ENCODE measurements around the gene HBM.
"Not testable (repeated sequence)": the region's sequence is repeated elsewhere in the genome, so short reads cannot be mapped to it uniquely, and the experiment has no call there.

The HBM gene

DNA sequence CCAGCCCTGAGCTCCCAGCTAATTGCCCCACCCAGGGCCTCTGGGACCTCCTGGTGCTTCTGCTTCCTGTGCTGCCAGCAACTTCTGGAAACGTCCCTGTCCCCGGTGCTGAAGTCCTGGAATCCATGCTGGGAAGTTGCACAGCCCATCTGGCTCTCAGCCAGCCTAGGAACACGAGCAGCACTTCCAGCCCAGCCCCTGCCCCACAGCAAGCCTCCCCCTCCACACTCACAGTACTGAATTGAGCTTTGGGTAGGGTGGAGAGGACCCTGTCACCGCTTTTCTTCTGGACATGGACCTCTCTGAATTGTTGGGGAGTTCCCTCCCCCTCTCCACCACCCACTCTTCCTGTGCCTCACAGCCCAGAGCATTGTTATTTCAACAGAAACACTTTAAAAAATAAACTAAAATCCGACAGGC lies 4.3 kb downstream of the HBM start:
- not testable (repeated sequence) for DNase-seq

DNA sequence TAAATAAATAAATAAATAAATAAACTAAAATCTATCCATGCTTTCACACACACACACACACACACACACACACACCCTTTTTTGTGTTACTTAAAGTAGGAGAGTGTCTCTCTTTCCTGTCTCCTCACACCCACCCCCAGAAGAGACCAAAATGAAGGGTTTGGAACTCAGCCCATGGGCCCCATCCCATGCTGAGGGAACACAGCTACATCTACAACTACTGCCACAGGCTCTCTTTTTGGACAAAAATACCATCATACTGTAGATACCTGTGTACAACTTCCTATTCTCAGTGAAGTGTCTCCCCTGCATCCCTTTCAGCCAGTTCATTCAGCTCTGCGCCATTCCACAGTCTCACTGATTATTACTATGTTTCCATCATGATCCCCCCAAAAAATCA lies 5.0 kb downstream of the HBM start:
- no peak for DNase-seq

- not testable (repeated sequence) for DNase-seq
These were observed 6.7 kb downstream of the HBM start, which contains the start of gene HBA2 for GRCh38 chr16:172374-172941. Gene HBA2, plus strand, starts transcription at chr16:172876. Its CDS starts 37 bp downstream, at chr16:172913.

GRCh38 chr16:173211-173854 lies 7.6 kb downstream of the HBM start:
- DNase-seq: not testable (repeated sequence)

- not testable (repeated sequence) for DNase-seq
These were observed 8.4 kb downstream of the HBM start for GRCh38 chr16:173928-174769.

DNA sequence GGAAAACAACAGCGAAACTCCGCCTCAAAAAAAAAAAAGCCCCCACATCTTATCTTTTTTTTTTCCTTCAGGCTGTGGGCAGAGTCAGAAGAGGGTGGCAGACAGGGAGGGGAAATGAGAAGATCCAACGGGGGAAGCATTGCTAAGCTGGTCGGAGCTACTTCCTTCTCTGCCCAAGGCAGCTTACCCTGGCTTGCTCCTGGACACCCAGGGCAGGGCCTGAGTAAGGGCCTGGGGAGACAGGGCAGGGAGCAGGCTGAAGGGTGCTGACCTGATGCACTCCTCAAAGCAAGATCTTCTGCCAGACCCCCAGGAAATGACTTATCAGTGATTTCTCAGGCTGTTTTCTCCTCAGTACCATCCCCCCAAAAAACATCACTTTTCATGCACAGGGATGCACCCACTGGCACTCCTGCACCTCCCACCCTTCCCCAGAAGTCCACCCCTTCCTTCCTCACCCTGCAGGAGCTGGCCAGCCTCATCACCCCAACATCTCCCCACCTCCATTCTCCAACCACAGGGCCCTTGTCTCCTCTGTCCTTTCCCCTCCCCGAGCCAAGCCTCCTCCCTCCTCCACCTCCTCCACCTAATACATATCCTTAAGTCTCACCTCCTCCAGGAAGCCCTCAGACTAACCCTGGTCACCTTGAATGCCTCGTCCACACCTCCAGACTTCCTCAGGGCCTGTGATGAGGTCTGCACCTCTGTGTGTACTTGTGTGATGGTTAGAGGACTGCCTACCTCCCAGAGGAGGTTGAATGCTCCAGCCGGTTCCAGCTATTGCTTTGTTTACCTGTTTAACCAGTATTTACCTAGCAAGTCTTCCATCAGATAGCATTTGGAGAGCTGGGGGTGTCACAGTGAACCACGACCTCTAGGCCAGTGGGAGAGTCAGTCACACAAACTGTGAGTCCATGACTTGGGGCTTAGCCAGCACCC lies 9.5 kb downstream of the HBM start:
- DNase-seq: no peak

GRCh38 chr16:176006-176405 lies 10.2 kb downstream of the HBM start:
- not testable (repeated sequence) for DNase-seq

- not testable (repeated sequence) for DNase-seq
These were observed 11.0 kb downstream of the HBM start, which contains the start of gene HBA1 for GRCh38 chr16:176477-177382. Gene HBA1, plus strand, starts transcription at chr16:176680. Its CDS starts 37 bp downstream, at chr16:176717.

- DNase-seq: no peak
These were observed 11.6 kb downstream of the HBM start for GRCh38 chr16:177394-177822.

DNA sequence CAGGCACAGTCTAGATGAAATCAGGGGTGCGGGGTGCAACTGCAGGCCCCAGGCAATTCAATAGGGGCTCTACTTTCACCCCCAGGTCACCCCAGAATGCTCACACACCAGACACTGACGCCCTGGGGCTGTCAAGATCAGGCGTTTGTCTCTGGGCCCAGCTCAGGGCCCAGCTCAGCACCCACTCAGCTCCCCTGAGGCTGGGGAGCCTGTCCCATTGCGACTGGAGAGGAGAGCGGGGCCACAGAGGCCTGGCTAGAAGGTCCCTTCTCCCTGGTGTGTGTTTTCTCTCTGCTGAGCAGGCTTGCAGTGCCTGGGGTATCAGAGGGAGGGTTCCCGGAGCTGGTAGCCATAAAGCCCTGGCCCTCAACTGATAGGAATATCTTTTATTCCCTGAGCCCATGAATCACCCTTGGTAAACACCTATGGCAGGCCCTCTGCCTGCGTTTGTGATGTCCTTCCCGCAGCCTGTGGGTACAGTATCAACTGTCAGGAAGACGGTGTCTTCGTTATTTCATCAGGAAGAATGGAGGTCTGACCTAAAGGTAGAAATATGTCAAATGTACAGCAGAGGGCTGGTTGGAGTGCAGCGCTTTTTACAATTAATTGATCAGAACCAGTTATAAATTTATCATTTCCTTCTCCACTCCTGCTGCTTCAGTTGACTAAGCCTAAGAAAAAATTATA lies 12.3 kb downstream of the HBM start:
- no peak for DNase-seq

GRCh38 chr16:178668-179015 lies 12.9 kb downstream of the HBM start:
- no peak for DNase-seq

GRCh38 chr16:179211-180092 lies 13.7 kb downstream of the HBM start:
- DNase-seq: no peak

GRCh38 chr16:180101-180675 lies 14.4 kb downstream of the HBM start, which contains the start of gene HBQ1:
Gene HBQ1, plus strand, starts transcription at chr16:180459. Its CDS starts 28 bp downstream, at chr16:180487.
- DNase-seq: no peak

- peak; percentile 86 for DNase-seq
These were observed 15.1 kb downstream of the HBM start for GRCh38 chr16:180681-181564.

DNA sequence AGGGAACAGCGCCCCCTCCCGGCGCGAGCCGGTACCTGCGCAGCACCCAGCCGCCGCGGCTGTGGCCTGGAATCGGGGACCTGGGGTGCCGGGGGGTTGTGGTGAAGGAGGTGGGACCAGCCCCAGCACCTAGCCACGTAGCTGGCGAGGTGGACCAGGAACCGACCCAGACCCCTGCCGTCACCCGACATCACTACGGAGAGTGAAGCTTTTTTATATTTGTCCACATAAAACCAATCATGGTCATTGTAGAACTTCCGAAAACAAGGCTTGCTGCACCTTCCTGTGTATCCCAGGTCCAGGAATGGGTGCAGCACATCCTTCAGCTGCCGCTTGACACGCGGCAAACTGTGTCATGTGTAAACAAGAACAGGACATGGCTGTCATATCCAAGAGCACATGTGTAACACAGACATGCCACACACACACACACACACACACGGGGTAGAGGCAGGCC lies 15.8 kb downstream of the HBM start:
- no peak for DNase-seq

- DNase-seq: no peak
These were observed 17.2 kb downstream of the HBM start for GRCh38 chr16:183005-183404.

GRCh38 chr16:185213-185612 lies 19.4 kb downstream of the HBM start:
- DNase-seq: no peak

DNA sequence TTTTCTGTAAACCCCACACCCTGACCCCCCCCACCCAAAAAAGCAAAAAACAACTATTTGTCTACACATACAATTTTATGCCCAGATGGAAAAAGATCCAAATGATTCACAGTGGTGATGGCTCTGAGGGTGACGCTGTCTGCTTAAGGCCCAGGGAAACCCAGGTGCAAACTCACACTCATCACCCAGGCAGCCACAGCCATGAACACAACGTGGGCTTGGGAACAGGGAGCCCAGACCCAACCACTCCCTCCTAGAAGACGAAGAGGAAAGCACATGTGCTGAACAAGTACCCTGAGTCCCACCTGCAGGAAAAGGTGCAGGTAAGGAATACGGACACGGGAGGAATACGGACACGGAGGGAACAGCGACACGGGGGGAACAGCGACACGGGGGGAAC lies 19.9 kb downstream of the HBM start:
- no peak for DNase-seq
